H1 (cell line): ENCODE results near the gene MILR1. TPM values are rescaled to one million over a fixed set of nuclear protein-coding genes. Genes with fewer than 3 reads are reported as not detected.

Source experiments
- CTCF ChIA-PET: fragments of 300-600 bp; sonication (Branson Sonifier 250); formaldehyde crosslinking; loops from one replicate; lab custom pipeline; 2021; ENCODE audit not compliant: partially characterized antibody; lab: Charles Lee
- POLR2A ChIA-PET: fragments of 300-600 bp; sonication (Branson Sonifier 250); formaldehyde crosslinking; loops from one replicate; lab custom pipeline; 2021; ENCODE audit warnings: inconsistent platforms; ENCODE audit not compliant: partially characterized antibody; lab: Charles Lee
- DNase-seq, 2 experiments: peaks; one replicate each; pipeline versions ENCODE4 v3.0.0 to v3.0.0-alpha.2; 2010 to 2022; ENCODE audit warnings: low spot score in 2 of 2, low read depth in 1 of 2, mixed read lengths in 1 of 2
- FAIRE-seq: peaks from 2 replicates; lab custom pipeline; 2011; peaks lifted over from hg19 to GRCh38; lab: Jason Lieb, UNC
- H2AFZ ChIP-seq: 2 replicates; pipeline ENCODE4 v1.8.1; 2012; ENCODE audit warnings: low read length, inconsistent platforms
- H2AK5ac ChIP-seq: 2 replicates; pipeline ENCODE4 v1.6.1; 2013; ENCODE audit warnings: low read depth, low read length
- H2BK120ac ChIP-seq: replicated peaks from 2 replicates; pipeline ENCODE3; 2013; ENCODE audit warnings: low read depth, low read length, inconsistent platforms
- H2BK12ac ChIP-seq: 2 replicates; pipeline ENCODE4 v1.6.1; 2013; ENCODE audit warnings: low read depth, low read length
- H2BK15ac ChIP-seq: 2 replicates; pipeline ENCODE4 v1.6.1; 2013; ENCODE audit warnings: low read length
- H2BK20ac ChIP-seq: 2 replicates; pipeline ENCODE4 v1.6.1; 2013; ENCODE audit warnings: low read length
- H2BK5ac ChIP-seq: 2 replicates; pipeline ENCODE4 v1.6.1; 2013; ENCODE audit warnings: low read depth, low read length
- H3K14ac ChIP-seq: 2 replicates; pipeline ENCODE4 v1.6.1; 2013; ENCODE audit warnings: inconsistent platforms; ENCODE audit not compliant: insufficient read length
- H3K18ac ChIP-seq: 2 replicates; pipeline ENCODE4 v1.6.1; 2013; ENCODE audit warnings: low read length; ENCODE audit errors: extremely low read depth
- H3K23ac ChIP-seq: 2 replicates; pipeline ENCODE4 v1.6.1; 2013; ENCODE audit warnings: inconsistent platforms; ENCODE audit not compliant: insufficient read length
- H3K23me2 ChIP-seq: 2 replicates; pipeline ENCODE4 v1.6.1; 2013; ENCODE audit warnings: low read depth, low read length
- H3K27ac ChIP-seq: 2 replicates; pipeline ENCODE4 v1.6.1; 2011; ENCODE audit warnings: low read depth, low read length, inconsistent platforms
- H3K27me3 ChIP-seq, 4 experiments: replicated peaks in 1 of 4; 1 replicate in 1 of 4; 2 replicates in 3 of 4; pipeline versions ENCODE4 v1.6.1 to v1.8.1; 2011 to 2013; ENCODE audit warnings: low read length in 3 of 4, mild to moderate bottlenecking in 3 of 4, inconsistent platforms in 2 of 4, mixed read lengths in 2 of 4, moderate library complexity in 1 of 4; ENCODE audit not compliant: control insufficient read depth in 3 of 4, insufficient read depth in 3 of 4; ENCODE audit errors: extremely low read depth in 1 of 4
- H3K36me3 ChIP-seq, 4 experiments: 2 replicates each; pipeline versions ENCODE4 v1.6.1 to v1.8.1; 2011 to 2013; ENCODE audit warnings: mild to moderate bottlenecking in 4 of 4, low read length in 3 of 4, moderate library complexity in 2 of 4, control low read depth in 1 of 4, inconsistent platforms in 1 of 4; ENCODE audit not compliant: insufficient read depth in 4 of 4, control insufficient read depth in 2 of 4
- H3K4ac ChIP-seq: replicated peaks from 2 replicates; pipeline ENCODE3; 2013; ENCODE audit warnings: low read length, low read depth, mixed read lengths, inconsistent platforms; ENCODE audit not compliant: insufficient read length
- H3K4me1 ChIP-seq, 4 experiments: replicated peaks in 1 of 4; 1 replicate in 1 of 4; 2 replicates in 3 of 4; pipeline versions ENCODE4 v1.6.1 to v1.8.1; 2011 to 2013; ENCODE audit warnings: low read length in 3 of 4, inconsistent platforms in 2 of 4, mixed read lengths in 1 of 4; ENCODE audit not compliant: insufficient read depth in 4 of 4, control insufficient read depth in 3 of 4
- H3K4me2 ChIP-seq, 2 experiments: 2 replicates each; pipeline versions ENCODE4 v1.6.1 to v1.8.1; 2011 to 2013; ENCODE audit warnings: low read depth in 2 of 2, low read length in 2 of 2, control low read depth in 1 of 2, inconsistent platforms in 1 of 2, mild to moderate bottlenecking in 1 of 2; ENCODE audit not compliant: insufficient read depth in 1 of 2
- H3K4me3 ChIP-seq, 4 experiments: fragments of 200-600, 300-600 bp in 1 of 4; sonication (generic), shearing (Covaris generic), sonication (Bioruptor Twin) in 1 of 4; 2 replicates each; pipeline versions ENCODE4 v1.5.1 to v1.8.1; 2011 to 2016; ENCODE audit warnings: low read length in 4 of 4, low read depth in 3 of 4, control low read depth in 2 of 4, inconsistent platforms in 2 of 4, mild to moderate bottlenecking in 2 of 4, mixed read lengths in 1 of 4, moderate library complexity in 1 of 4; ENCODE audit not compliant: insufficient read depth in 2 of 4; ENCODE audit errors: extremely low read depth in 1 of 4
- H3K56ac ChIP-seq: replicated peaks from 2 replicates; pipeline ENCODE3; 2013; ENCODE audit warnings: low read depth, mild to moderate bottlenecking, mixed read lengths, low read length, inconsistent platforms; ENCODE audit not compliant: insufficient read length
- H3K79me1 ChIP-seq: 2 replicates; pipeline ENCODE4 v1.6.1; 2013; ENCODE audit warnings: low read depth, low read length, control low read depth
- H3K79me2 ChIP-seq, 2 experiments: 2 replicates each; pipeline versions ENCODE4 v1.6.1 to v1.8.1; 2012 to 2013; ENCODE audit warnings: low read length in 2 of 2, mild to moderate bottlenecking in 2 of 2, inconsistent platforms in 1 of 2; ENCODE audit not compliant: insufficient read depth in 2 of 2, control insufficient read depth in 1 of 2
- H3K9ac ChIP-seq, 4 experiments: replicated peaks in 1 of 4; 1 replicate in 1 of 4; 2 replicates in 3 of 4; pipeline versions ENCODE4 v1.6.1 to v1.8.1; 2011 to 2013; ENCODE audit warnings: low read depth in 3 of 4, low read length in 3 of 4, control low read depth in 2 of 4, mild to moderate bottlenecking in 2 of 4, moderate library complexity in 2 of 4, inconsistent platforms in 1 of 4; ENCODE audit errors: extremely low read depth in 1 of 4
- H3K9me3 ChIP-seq, 2 experiments: 2 replicates each; pipeline versions ENCODE4 v1.6.1 to v1.8.1; 2012 to 2013; ENCODE audit warnings: mild to moderate bottlenecking in 2 of 2, moderate library complexity in 2 of 2, control low read depth in 1 of 2, inconsistent platforms in 1 of 2, low read depth in 1 of 2, low read length in 1 of 2, mixed read lengths in 1 of 2; ENCODE audit not compliant: insufficient read depth in 2 of 2
- H4K20me1 ChIP-seq, 2 experiments: replicated peaks in 1 of 2; 2 replicates each; pipeline versions ENCODE3 to v1.8.1; 2011 to 2013; ENCODE audit warnings: inconsistent platforms in 2 of 2, low read length in 2 of 2, mild to moderate bottlenecking in 1 of 2; ENCODE audit not compliant: insufficient read depth in 2 of 2, control insufficient read depth in 1 of 2
- H4K5ac ChIP-seq: 2 replicates; pipeline ENCODE4 v1.6.1; 2013; ENCODE audit warnings: low read length, low read depth, mixed read lengths, inconsistent platforms; ENCODE audit not compliant: insufficient read length
- H4K8ac ChIP-seq: 2 replicates; pipeline ENCODE4 v1.8.0; 2013; ENCODE audit warnings: mild to moderate bottlenecking, moderate library complexity, low read length, inconsistent platforms; ENCODE audit not compliant: insufficient read depth; ENCODE audit errors: extremely low read depth
- H4K91ac ChIP-seq: replicated peaks from 2 replicates; pipeline ENCODE3; 2013; ENCODE audit warnings: low read length, mixed read lengths, inconsistent platforms; ENCODE audit not compliant: insufficient read length
- ASH2L ChIP-seq: fragments of 200-600, 300-600 bp; sonication (generic); IDR thresholded peaks from one replicate; pipeline ENCODE4 v1.7.1; 2017; ENCODE audit warnings: low read length
- ATF3 ChIP-seq: IDR thresholded peaks from 2 replicates; pipeline ENCODE4 v1.6.1; 2011; ENCODE audit warnings: low read depth, mild to moderate bottlenecking, low read length; ENCODE audit not compliant: insufficient read depth
- BACH1 ChIP-seq: IDR thresholded peaks from 2 replicates; pipeline ENCODE4 v1.6.1; 2012; ENCODE audit warnings: low read length, improper control_type of control experiment
- CBX8 ChIP-seq: fragments of 300-800, 300-1000 bp; sonication (generic); IDR thresholded peaks from 2 replicates; pipeline ENCODE4 v1.7.1; 2016; ENCODE audit warnings: low read depth, low read length, borderline replicate concordance
- CHD2 ChIP-seq: IDR thresholded peaks from 2 replicates; pipeline ENCODE4 v1.6.1; 2012; ENCODE audit warnings: low read length, improper control_type of control experiment
- KDM5A ChIP-seq: fragments of 200-600 bp; IDR thresholded peaks from 2 replicates; pipeline ENCODE4 v1.7.1; 2012; ENCODE audit warnings: mild to moderate bottlenecking, low read length, inconsistent platforms, mixed read lengths
- PHF8 ChIP-seq: fragments of 200-600 bp; sonication (generic); conservative IDR thresholded peaks from 2 replicates; pipeline ENCODE4 v1.7.1; 2012; ENCODE audit warnings: low read depth, mild to moderate bottlenecking, inconsistent platforms, low read length, moderate library complexity
- POLR2A ChIP-seq, 2 experiments: IDR thresholded peaks; 1 replicate in 1 of 2; 2 replicates in 1 of 2; pipeline ENCODE4 v1.6.1; 2011; ENCODE audit warnings: low read depth in 2 of 2, low read length in 2 of 2, mild to moderate bottlenecking in 2 of 2; ENCODE audit errors: control extremely low read depth in 1 of 2
- RBBP5 ChIP-seq: IDR thresholded peaks from 2 replicates; pipeline ENCODE4 v1.7.1; 2012; ENCODE audit warnings: low read depth, mild to moderate bottlenecking, inconsistent platforms, low read length, moderate library complexity, borderline replicate concordance
- SRF ChIP-seq: IDR thresholded peaks from 2 replicates; pipeline ENCODE4 v1.6.1; 2011; ENCODE audit warnings: mild to moderate bottlenecking, low read depth, low read length, moderate library complexity
- TAF1 ChIP-seq: IDR thresholded peaks from 2 replicates; pipeline ENCODE4 v1.6.1; 2011; ENCODE audit warnings: mild to moderate bottlenecking, low read depth, low read length
- WGBS, 2 experiments: shearing (Covaris generic) in 1 of 2; methylation state at CpG; one replicate each; pipeline versions ENCODE4 v1.1.6 to v1.1.7; 2013 to 2015; ENCODE audit warnings: low lambda C conversion rate in 2 of 2, mixed read lengths in 2 of 2, inconsistent platforms in 1 of 2, low coverage in 1 of 2, missing lambda C conversion rate in 1 of 2; ENCODE audit not compliant: insufficient replicate concordance in 2 of 2, insufficient coverage in 1 of 2, insufficient read length in 1 of 2; ENCODE audit errors: extremely low coverage in 1 of 2, missing lambda C conversion rate in 1 of 2; 5-methylcytosine and 5-hydroxymethylcytosine counted together
- polyA plus RNA-seq, 7 experiments: library from polyadenylated mRNA; depleted of rRNA in 3 of 7; stranded (reverse) in 5 of 7; unstranded in 2 of 7; fragments of >200 nt in 5 of 7; fragments of 200-250 nt in 2 of 7; gene quantifications; 1 replicate in 5 of 7; 2 replicates in 1 of 7; 4 replicates in 1 of 7; pipeline versions ENCODE4 v1.2.1 to v1.2.3, GENCODE V29; 2011 to 2013; ENCODE audit warnings: missing spikeins in 2 of 7, mixed read lengths in 2 of 7
- total RNA-seq: library from RNA; stranded (reverse); fragmentation: NEBNext Ultra II Directional; extraction: Animal tissue kit (Norgen Biotek cat#: 25700); gene quantifications from 2 replicates; pipeline ENCODE4 v1.2.1, GENCODE V29; 2021

Gene MILR1
- total and polyA plus RNA-seq, 2 of the 8 experiments (the other 6 are each of a cell fraction or from before 2014, with no cell fraction given), result not detected

- H2BK5ac ChIP-seq, result peak overlapping the region; percentile 76
- no peaks in the 10 kb centered on the region for H3K79me2 ChIP-seq
- H4K5ac ChIP-seq, result peak overlapping the region; percentile 68
- peak overlapping the region in 2 of 4 experiments; percentile 16 to 48; a peak in 3 of 7 replicates for H3K9ac ChIP-seq
- H3K4ac ChIP-seq, result peak overlapping the region; percentile 63
- WGBS, 2 experiments, result 35% methylated on average over 24 of the region's 24 CpGs; no CpG with 5 or more reads in 1 of the 2 experiments
- peaks cover 16 to 27% (median 18%) of the 10 kb centered on the region in 4 experiments for H3K4me1 ChIP-seq
- H3K9me3 ChIP-seq, result no peaks in the 10 kb centered on the region
- H3K27me3 ChIP-seq, result no peaks in the 10 kb centered on the region
- H3K23me2 ChIP-seq, result 0 out of 2 replicates have a peak, but pooled peaks cover 2% of the 10 kb centered on the region
- H3K4me2 ChIP-seq, result peak overlapping the region; percentile 58 to 75
- H2BK12ac ChIP-seq, result peak overlapping the region; percentile 91; the same call in 1 of the 2 replicates
- ChIA-PET POLR2A (interaction anchor here (0.5 to 2.1 kb wide), 7 partner anchors 10 to 266 kb away, joined by 3 to 9 read pairs (median 5); partner anchors contain the start of gene CEP95), CTCF (interaction anchor here (0.6 to 5.9 kb wide), 14 partner anchors 8 to 130 kb away, joined by 3 to 44 read pairs (median 4); no protein-coding TSS in a partner anchor)
- peak overlapping the region in 3 of 4 experiments; percentile 31 to 51 (median 34); a peak in 6 of 8 replicates for H3K4me3 ChIP-seq
- H3K56ac ChIP-seq, result peak overlapping the region; percentile 22
- H4K91ac ChIP-seq, result peak overlapping the region; percentile 31
- H3K14ac ChIP-seq, result no peak overlapping the region
- DNase-seq, result peak; percentile 59 to 67
- H3K18ac ChIP-seq, result peak overlapping the region; percentile 95
- peak overlapping the region; percentile 50 for H2BK120ac ChIP-seq
- H3K23ac ChIP-seq, result no peak overlapping the region
- H2AK5ac ChIP-seq, result no peak overlapping the region
- no peaks in the 10 kb centered on the region for H3K36me3 ChIP-seq
- H2BK15ac ChIP-seq, result peak overlapping the region; percentile 6; the same call in 1 of the 2 replicates
- H3K27ac ChIP-seq, result peak overlapping the region; percentile 75
- no peak for FAIRE-seq
- H2BK20ac ChIP-seq, result peak overlapping the region; percentile 83
- no peaks in the 10 kb centered on the region for H3K79me1 ChIP-seq
- H2AFZ ChIP-seq, result peak overlapping the region; percentile 92
- no peaks in the 10 kb centered on the region for H4K20me1 ChIP-seq
- 0 out of 2 replicates have a peak overlapping the region, but pooled peaks have one; percentile 11 for H4K8ac ChIP-seq
- no peak for TF ChIP-seq CHD2
- peak; percentile 71 for TF ChIP-seq ASH2L
- TF ChIP-seq CBX8, result no peak
- 0 out of 2 replicates have a peak, but pooled peaks have one; percentile 21 for TF ChIP-seq TAF1
- TF ChIP-seq BACH1, result no peak
- no peak for TF ChIP-seq PHF8
- peak in 1 of 2 experiments; percentile 61; a peak in 2 of 3 replicates for TF ChIP-seq POLR2A (IDR thresholded peaks at IDR 0.05; ENCODE audit: control extremely low read depth in 1 of 2, low read depth in 2 of 2, low read length in 2 of 2)
- peak; percentile 70; the same call in 1 of the 2 replicates for TF ChIP-seq RBBP5
- TF ChIP-seq KDM5A, result no peak
- no peak for TF ChIP-seq SRF
- no peak for TF ChIP-seq ATF3
Observed at GRCh38 chr17:64411999-64412771, 36.7 kb upstream of the MILR1 start.
